Neural cell (in vitro differentiated cells): ENCODE data around the gene ZC3H7A.

Experiments used
- EP300 ChIP-seq: fragments of 450-650 bp; conservative IDR thresholded peaks from 2 replicates; pipeline ENCODE4 v1.6.1; 2014; ENCODE audit warnings: antibody characterized with exemption, mild to moderate bottlenecking, moderate library complexity; ENCODE audit not compliant: poor library complexity, severe bottlenecking
- EZH2 ChIP-seq: fragments of 200-600, 300-800 bp; shearing (Covaris generic), sonication (generic); IDR thresholded peaks from 2 replicates; pipeline ENCODE4 v1.6.1; 2014; ENCODE audit warnings: antibody characterized with exemption, low read length, borderline replicate concordance, mild to moderate bottlenecking; ENCODE audit not compliant: insufficient read depth, poor library complexity, severe bottlenecking
- RAD21 ChIP-seq: fragments of 450-650 bp; conservative IDR thresholded peaks from 2 replicates; pipeline ENCODE4 v1.6.1; 2014; ENCODE audit warnings: antibody characterized with exemption, mild to moderate bottlenecking, moderate library complexity
- TF ChIP-seq, protein P1 (sequence below): IDR thresholded peaks from 2 replicates; pipeline ENCODE4 v1.6.1; 2012; ENCODE audit warnings: borderline replicate concordance
- TF ChIP-seq, protein P2 (sequence below): fragments of 450-650 bp; IDR thresholded peaks from 2 replicates; pipeline ENCODE4 v1.5.1; 2014; ENCODE audit warnings: antibody characterized with exemption, mild to moderate bottlenecking, moderate library complexity; ENCODE audit not compliant: poor library complexity, severe bottlenecking

DNA sequence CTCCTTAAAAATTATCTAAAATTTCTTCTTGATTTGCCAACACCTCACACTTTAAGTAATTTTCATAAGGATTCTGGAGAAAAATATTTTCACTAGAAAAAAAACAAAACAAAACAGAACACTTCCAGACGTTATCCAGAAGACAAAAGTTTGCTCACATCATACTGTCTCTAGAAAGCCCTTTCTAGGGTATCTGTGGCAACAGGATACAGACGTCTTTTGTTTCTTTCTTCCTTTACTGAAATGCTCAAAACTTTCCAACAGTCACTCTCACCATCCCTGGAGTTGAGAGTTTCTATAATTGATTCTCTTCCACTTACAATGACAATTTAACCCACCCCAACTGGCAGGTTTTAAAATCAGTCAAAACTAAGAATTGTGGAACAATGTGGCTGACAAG lies 2.6 kb downstream of the ZC3H7A start:
- TF ChIP-seq, protein P1, sequence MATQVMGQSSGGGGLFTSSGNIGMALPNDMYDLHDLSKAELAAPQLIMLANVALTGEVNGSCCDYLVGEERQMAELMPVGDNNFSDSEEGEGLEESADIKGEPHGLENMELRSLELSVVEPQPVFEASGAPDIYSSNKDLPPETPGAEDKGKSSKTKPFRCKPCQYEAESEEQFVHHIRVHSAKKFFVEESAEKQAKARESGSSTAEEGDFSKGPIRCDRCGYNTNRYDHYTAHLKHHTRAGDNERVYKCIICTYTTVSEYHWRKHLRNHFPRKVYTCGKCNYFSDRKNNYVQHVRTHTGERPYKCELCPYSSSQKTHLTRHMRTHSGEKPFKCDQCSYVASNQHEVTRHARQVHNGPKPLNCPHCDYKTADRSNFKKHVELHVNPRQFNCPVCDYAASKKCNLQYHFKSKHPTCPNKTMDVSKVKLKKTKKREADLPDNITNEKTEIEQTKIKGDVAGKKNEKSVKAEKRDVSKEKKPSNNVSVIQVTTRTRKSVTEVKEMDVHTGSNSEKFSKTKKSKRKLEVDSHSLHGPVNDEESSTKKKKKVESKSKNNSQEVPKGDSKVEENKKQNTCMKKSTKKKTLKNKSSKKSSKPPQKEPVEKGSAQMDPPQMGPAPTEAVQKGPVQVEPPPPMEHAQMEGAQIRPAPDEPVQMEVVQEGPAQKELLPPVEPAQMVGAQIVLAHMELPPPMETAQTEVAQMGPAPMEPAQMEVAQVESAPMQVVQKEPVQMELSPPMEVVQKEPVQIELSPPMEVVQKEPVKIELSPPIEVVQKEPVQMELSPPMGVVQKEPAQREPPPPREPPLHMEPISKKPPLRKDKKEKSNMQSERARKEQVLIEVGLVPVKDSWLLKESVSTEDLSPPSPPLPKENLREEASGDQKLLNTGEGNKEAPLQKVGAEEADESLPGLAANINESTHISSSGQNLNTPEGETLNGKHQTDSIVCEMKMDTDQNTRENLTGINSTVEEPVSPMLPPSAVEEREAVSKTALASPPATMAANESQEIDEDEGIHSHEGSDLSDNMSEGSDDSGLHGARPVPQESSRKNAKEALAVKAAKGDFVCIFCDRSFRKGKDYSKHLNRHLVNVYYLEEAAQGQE = no peak
- TF ChIP-seq, protein P2, sequence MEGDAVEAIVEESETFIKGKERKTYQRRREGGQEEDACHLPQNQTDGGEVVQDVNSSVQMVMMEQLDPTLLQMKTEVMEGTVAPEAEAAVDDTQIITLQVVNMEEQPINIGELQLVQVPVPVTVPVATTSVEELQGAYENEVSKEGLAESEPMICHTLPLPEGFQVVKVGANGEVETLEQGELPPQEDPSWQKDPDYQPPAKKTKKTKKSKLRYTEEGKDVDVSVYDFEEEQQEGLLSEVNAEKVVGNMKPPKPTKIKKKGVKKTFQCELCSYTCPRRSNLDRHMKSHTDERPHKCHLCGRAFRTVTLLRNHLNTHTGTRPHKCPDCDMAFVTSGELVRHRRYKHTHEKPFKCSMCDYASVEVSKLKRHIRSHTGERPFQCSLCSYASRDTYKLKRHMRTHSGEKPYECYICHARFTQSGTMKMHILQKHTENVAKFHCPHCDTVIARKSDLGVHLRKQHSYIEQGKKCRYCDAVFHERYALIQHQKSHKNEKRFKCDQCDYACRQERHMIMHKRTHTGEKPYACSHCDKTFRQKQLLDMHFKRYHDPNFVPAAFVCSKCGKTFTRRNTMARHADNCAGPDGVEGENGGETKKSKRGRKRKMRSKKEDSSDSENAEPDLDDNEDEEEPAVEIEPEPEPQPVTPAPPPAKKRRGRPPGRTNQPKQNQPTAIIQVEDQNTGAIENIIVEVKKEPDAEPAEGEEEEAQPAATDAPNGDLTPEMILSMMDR = no peak
- TF ChIP-seq RAD21 (no peak), EZH2 (no peak), EP300 (no peak)
